ENCODE measurements around the gene DIP2A. TPM values are rescaled to one million over a fixed set of nuclear protein-coding genes. Genes with fewer than 3 reads are reported as not detected.
"Not testable (repeated sequence)": the region's sequence is repeated elsewhere in the genome, so short reads cannot be mapped to it uniquely, and the experiment has no call there.

Gene DIP2A
- total RNA-seq, 1 experiment from 2014 or later = 22.9 TPM

DNA sequence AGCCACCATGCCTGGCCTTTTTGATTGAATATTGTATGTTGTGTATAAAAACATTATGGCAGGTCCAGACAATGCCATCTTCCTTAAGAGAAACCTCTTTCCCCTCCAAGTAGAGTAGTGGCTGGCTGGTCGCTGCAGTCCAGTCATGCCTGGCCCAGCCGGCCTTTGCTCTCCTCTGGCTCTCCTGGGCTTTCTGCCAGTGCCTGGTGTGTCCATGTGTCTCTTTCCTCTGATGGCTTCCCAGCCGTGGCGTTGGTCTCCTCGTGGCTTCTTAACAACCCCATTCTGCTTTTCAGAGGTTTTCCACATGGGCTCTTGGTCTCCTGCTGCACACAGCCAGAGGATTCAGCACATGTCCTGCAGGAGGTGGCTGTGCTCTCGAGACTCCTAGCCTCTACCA is 58.7 kb downstream of the DIP2A start:
- Histone ChIP-seq H3K27me3 (ENCODE audit: control insufficient read depth, insufficient read depth, low read length) (no peaks in the 10 kb centered on the region), H3K36me3 (ENCODE audit: control insufficient read depth, insufficient read depth, low read length) (no peaks in the 10 kb centered on the region), H3K4me1 (ENCODE audit: control insufficient read depth, insufficient read depth, low read length) (no peaks in the 10 kb centered on the region), H3K27ac (ENCODE audit: low read length) (no peak overlapping the region), H3K9me3 (ENCODE audit: control insufficient read depth, insufficient read depth, low read depth, low read length) (no peaks in the 10 kb centered on the region), H3K4me3 (ENCODE audit: low read depth in 2 of 2, low read length in 2 of 2) (no peak overlapping the region)
- in situ Hi-C loops (cut with HindIII; ENCODE audit: low pct_unique_long_range_greater_than_20kb, low sequenced_read_pairs) (no loop called here), intact Hi-C loops (cut with micrococcal nuclease; ENCODE audit: unreplicated experiment) (no loop called here)
- no TSS peak for BruUV-seq (replicated peaks)
- TF ChIP-seq SIN3A (IDR thresholded peaks at IDR 0.05; ENCODE audit: borderline replicate concordance, insufficient read depth, low read depth, low read length) = no peak
- no peak for TF ChIP-seq POLR2AphosphoS5 (IDR thresholded peaks at IDR 0.05; ENCODE audit: low read depth, low read length)
- TF ChIP-seq, protein P1, sequence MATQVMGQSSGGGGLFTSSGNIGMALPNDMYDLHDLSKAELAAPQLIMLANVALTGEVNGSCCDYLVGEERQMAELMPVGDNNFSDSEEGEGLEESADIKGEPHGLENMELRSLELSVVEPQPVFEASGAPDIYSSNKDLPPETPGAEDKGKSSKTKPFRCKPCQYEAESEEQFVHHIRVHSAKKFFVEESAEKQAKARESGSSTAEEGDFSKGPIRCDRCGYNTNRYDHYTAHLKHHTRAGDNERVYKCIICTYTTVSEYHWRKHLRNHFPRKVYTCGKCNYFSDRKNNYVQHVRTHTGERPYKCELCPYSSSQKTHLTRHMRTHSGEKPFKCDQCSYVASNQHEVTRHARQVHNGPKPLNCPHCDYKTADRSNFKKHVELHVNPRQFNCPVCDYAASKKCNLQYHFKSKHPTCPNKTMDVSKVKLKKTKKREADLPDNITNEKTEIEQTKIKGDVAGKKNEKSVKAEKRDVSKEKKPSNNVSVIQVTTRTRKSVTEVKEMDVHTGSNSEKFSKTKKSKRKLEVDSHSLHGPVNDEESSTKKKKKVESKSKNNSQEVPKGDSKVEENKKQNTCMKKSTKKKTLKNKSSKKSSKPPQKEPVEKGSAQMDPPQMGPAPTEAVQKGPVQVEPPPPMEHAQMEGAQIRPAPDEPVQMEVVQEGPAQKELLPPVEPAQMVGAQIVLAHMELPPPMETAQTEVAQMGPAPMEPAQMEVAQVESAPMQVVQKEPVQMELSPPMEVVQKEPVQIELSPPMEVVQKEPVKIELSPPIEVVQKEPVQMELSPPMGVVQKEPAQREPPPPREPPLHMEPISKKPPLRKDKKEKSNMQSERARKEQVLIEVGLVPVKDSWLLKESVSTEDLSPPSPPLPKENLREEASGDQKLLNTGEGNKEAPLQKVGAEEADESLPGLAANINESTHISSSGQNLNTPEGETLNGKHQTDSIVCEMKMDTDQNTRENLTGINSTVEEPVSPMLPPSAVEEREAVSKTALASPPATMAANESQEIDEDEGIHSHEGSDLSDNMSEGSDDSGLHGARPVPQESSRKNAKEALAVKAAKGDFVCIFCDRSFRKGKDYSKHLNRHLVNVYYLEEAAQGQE (IDR thresholded peaks at IDR 0.05; ENCODE audit: insufficient read depth in 1 of 2, low read depth in 2 of 2, low read length in 1 of 2) = no peak
- TF ChIP-seq TCF7L2 (IDR thresholded peaks at IDR 0.05; ENCODE audit: low read depth, low read length) = no peak
- TF ChIP-seq, protein P2, sequence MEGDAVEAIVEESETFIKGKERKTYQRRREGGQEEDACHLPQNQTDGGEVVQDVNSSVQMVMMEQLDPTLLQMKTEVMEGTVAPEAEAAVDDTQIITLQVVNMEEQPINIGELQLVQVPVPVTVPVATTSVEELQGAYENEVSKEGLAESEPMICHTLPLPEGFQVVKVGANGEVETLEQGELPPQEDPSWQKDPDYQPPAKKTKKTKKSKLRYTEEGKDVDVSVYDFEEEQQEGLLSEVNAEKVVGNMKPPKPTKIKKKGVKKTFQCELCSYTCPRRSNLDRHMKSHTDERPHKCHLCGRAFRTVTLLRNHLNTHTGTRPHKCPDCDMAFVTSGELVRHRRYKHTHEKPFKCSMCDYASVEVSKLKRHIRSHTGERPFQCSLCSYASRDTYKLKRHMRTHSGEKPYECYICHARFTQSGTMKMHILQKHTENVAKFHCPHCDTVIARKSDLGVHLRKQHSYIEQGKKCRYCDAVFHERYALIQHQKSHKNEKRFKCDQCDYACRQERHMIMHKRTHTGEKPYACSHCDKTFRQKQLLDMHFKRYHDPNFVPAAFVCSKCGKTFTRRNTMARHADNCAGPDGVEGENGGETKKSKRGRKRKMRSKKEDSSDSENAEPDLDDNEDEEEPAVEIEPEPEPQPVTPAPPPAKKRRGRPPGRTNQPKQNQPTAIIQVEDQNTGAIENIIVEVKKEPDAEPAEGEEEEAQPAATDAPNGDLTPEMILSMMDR (IDR thresholded peaks at IDR 0.05) = no peak
- no peak for DNase-seq (ENCODE audit: low read depth, low spot score)
- CTCF ChIA-PET = no interaction called here
- no peak for ATAC-seq
- POLR2A ChIA-PET = no interaction called here

- H3K9me3 ChIP-seq (ENCODE audit: control insufficient read depth, insufficient read depth, low read depth, low read length) = no peaks in the 10 kb centered on the region
- no peaks in the 10 kb centered on the region for H3K4me1 ChIP-seq (ENCODE audit: control insufficient read depth, insufficient read depth, low read length)
- POLR2A ChIA-PET = no interaction called here
- TF ChIP-seq, protein P2 (IDR thresholded peaks at IDR 0.05) = no peak
- TF ChIP-seq TCF7L2 (IDR thresholded peaks at IDR 0.05; ENCODE audit: low read depth, low read length) (no peak), SIN3A (IDR thresholded peaks at IDR 0.05; ENCODE audit: borderline replicate concordance, insufficient read depth, low read depth, low read length) (no peak), POLR2AphosphoS5 (IDR thresholded peaks at IDR 0.05; ENCODE audit: low read depth, low read length) (no peak)
- TF ChIP-seq, protein P1 (IDR thresholded peaks at IDR 0.05; ENCODE audit: insufficient read depth in 1 of 2, low read depth in 2 of 2, low read length in 1 of 2) = no peak
- H3K27me3 ChIP-seq (ENCODE audit: control insufficient read depth, insufficient read depth, low read length) = no peaks in the 10 kb centered on the region
- ATAC-seq (no peak), DNase-seq (ENCODE audit: low read depth, low spot score) (no peak)
- no peak overlapping the region for H3K4me3 ChIP-seq (ENCODE audit: low read depth in 2 of 2, low read length in 2 of 2)
- CTCF ChIA-PET = no interaction called here
- H3K27ac ChIP-seq (ENCODE audit: low read length) = no peak overlapping the region
- BruUV-seq (replicated peaks) = no TSS peak
- intact Hi-C loops (cut with micrococcal nuclease; ENCODE audit: unreplicated experiment) = no loop called here
- in situ Hi-C loops (cut with HindIII; ENCODE audit: low pct_unique_long_range_greater_than_20kb, low sequenced_read_pairs) = no loop called here
- no peaks in the 10 kb centered on the region for H3K36me3 ChIP-seq (ENCODE audit: control insufficient read depth, insufficient read depth, low read length)
Observed at GRCh38 chr21:46518983-46519583, 60.4 kb downstream of the DIP2A start.

DNA sequence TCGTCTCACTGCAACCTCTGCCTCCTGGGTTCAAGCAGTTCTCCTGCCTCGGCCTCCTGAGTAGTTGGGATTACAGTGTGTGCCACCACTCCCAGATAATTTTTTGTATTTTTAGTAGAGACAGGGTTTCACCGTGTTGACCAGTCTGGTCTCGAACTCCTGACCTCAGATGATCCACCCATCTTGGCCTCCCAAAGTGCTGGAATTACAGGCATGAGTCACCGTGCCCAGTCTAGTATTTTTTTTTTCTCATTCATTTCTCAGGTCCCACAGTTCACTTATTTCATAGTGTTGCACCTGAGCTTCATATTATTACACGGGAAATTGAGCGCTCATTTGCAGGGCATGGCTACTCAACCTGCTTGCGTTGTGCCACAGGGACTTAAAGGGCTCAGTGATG is 68.7 kb downstream of the DIP2A start:
- ATAC-seq; H3K9me3 ChIP-seq (ENCODE audit: control insufficient read depth, insufficient read depth, low read depth, low read length); H3K27ac ChIP-seq (ENCODE audit: low read length); CTCF ChIA-PET; in situ Hi-C loops (cut with HindIII; ENCODE audit: low pct_unique_long_range_greater_than_20kb, low sequenced_read_pairs); intact Hi-C loops (cut with micrococcal nuclease; ENCODE audit: unreplicated experiment); DNase-seq (ENCODE audit: low read depth, low spot score); H3K4me3 ChIP-seq (ENCODE audit: low read depth in 2 of 2, low read length in 2 of 2); BruUV-seq (replicated peaks); POLR2A ChIA-PET; H3K27me3 ChIP-seq (ENCODE audit: control insufficient read depth, insufficient read depth, low read length); H3K4me1 ChIP-seq (ENCODE audit: control insufficient read depth, insufficient read depth, low read length); H3K36me3 ChIP-seq (ENCODE audit: control insufficient read depth, insufficient read depth, low read length): not testable (repeated sequence)
